WTC11 (cell line): ENCODE data around the gene MFAP3L. TPM values are rescaled to one million over a fixed set of nuclear protein-coding genes. Genes with fewer than 3 reads are reported as not detected.

ENCODE experiments used
- ATAC-seq: fragments of 200-7000 bp; cut with Tn5 transposase; 2 replicates; pipeline ENCODE4 v1.10.0; 2021; ENCODE audit warnings: mild to moderate bottlenecking, moderate library complexity
- CTCF ChIA-PET: fragments of 300-600 bp; sonication (Branson Sonifier 250); formaldehyde crosslinking; loops from one replicate; lab custom pipeline; 2021; ENCODE audit warnings: antibody characterized with exemption; lab: Charles Lee
- POLR2A ChIA-PET: fragments of 350-600 bp; sonication (Branson Sonifier 250); formaldehyde crosslinking; loops from one replicate; lab custom pipeline; 2021; ENCODE audit warnings: antibody characterized with exemption; lab: Charles Lee
- DNase-seq: peaks from one replicate; pipeline ENCODE4 v3.0.0; 2021; ENCODE audit warnings: low spot score
- H3K27ac Mint-ChIP-seq: 2 replicates; pipeline ENCODE4 v1.8.0; 2021; ENCODE audit warnings: mixed read lengths
- H3K27me3 Mint-ChIP-seq: 2 replicates; pipeline ENCODE4 v1.8.0; 2021; ENCODE audit warnings: low read depth, mild to moderate bottlenecking, moderate library complexity, mixed read lengths
- H3K36me3 Mint-ChIP-seq: 2 replicates; pipeline ENCODE4 v1.8.0; 2021; ENCODE audit warnings: mixed read lengths
- H3K4me1 Mint-ChIP-seq: 2 replicates; pipeline ENCODE4 v1.8.0; 2022; ENCODE audit warnings: mixed read lengths
- H3K4me3 Mint-ChIP-seq: 2 replicates; pipeline ENCODE4 v1.8.0; 2021; ENCODE audit warnings: mild to moderate bottlenecking, moderate library complexity, mixed read lengths
- H3K9me3 Mint-ChIP-seq: 2 replicates; pipeline ENCODE4 v1.8.0; 2021; ENCODE audit warnings: mixed read lengths
- ATF1 ChIP-seq: sonication (generic); formaldehyde crosslinking; IDR thresholded peaks from 2 replicates; pipeline ENCODE4 v1.8.1; 2023; ENCODE audit warnings: mild to moderate bottlenecking, moderate library complexity, missing genetic modification reagents
- ELF4 ChIP-seq: sonication (generic); formaldehyde crosslinking; IDR thresholded peaks from 2 replicates; pipeline ENCODE4 v1.8.1; 2022; ENCODE audit warnings: low read depth, mild to moderate bottlenecking, moderate library complexity, missing genetic modification reagents
- FOXK1 ChIP-seq: sonication (generic); formaldehyde crosslinking; IDR thresholded peaks from 2 replicates; pipeline ENCODE4 v1.8.0; 2022; ENCODE audit warnings: mild to moderate bottlenecking, moderate library complexity, missing genetic modification reagents
- GABPB1 ChIP-seq: sonication (generic); formaldehyde crosslinking; IDR thresholded peaks from 2 replicates; pipeline ENCODE4 v1.8.1; 2023; ENCODE audit warnings: mild to moderate bottlenecking, missing genetic modification reagents
- NFATC4 ChIP-seq: fragments of 250-450 bp; sonication (Bioruptor Pico); IDR thresholded peaks from 2 replicates; pipeline ENCODE4 v1.9.0; 2021; ENCODE audit warnings: mild to moderate bottlenecking
- NFE2L1 ChIP-seq: sonication (generic); formaldehyde crosslinking; IDR thresholded peaks from 2 replicates; pipeline ENCODE4 v1.8.1; 2023; ENCODE audit warnings: missing genetic modification reagents
- NR3C1 ChIP-seq: sonication (generic); formaldehyde crosslinking; conservative IDR thresholded peaks from 2 replicates; pipeline ENCODE4 v1.8.1; 2023; ENCODE audit warnings: low read depth, mild to moderate bottlenecking, missing genetic modification reagents
- PRRX2 ChIP-seq: fragments of 250-450 bp; sonication (Bioruptor Pico); IDR thresholded peaks from 2 replicates; pipeline ENCODE4 v1.8.0; 2021; ENCODE audit warnings: mild to moderate bottlenecking
- RELA ChIP-seq: sonication (generic); formaldehyde crosslinking; IDR thresholded peaks from 2 replicates; pipeline ENCODE4 v1.8.1; 2022; ENCODE audit warnings: missing genetic modification reagents, mild to moderate bottlenecking, borderline replicate concordance
- RORB ChIP-seq: fragments of 250-450 bp; sonication (Bioruptor Pico); IDR thresholded peaks from 2 replicates; pipeline ENCODE4 v1.9.0; 2021; ENCODE audit warnings: mild to moderate bottlenecking
- TCF7 ChIP-seq: sonication (generic); formaldehyde crosslinking; IDR thresholded peaks from 2 replicates; pipeline ENCODE4 v1.8.0; 2022; ENCODE audit warnings: mild to moderate bottlenecking, low read depth, missing genetic modification reagents, moderate library complexity
- TEAD4 ChIP-seq: sonication (generic); formaldehyde crosslinking; IDR thresholded peaks from 2 replicates; pipeline ENCODE4 v1.8.0; 2022; ENCODE audit warnings: mild to moderate bottlenecking, missing genetic modification reagents
- ZNF416 ChIP-seq: fragments of 250-450 bp; sonication (Bioruptor Pico); IDR thresholded peaks from 2 replicates; pipeline ENCODE4 v1.9.0; 2021; ENCODE audit warnings: mild to moderate bottlenecking, inconsistent platforms
- total RNA-seq: library from RNA; stranded (reverse); gene quantifications from 3 replicates; pipeline ENCODE4 v1.2.3, GENCODE V29; 2021
- TF ChIP-seq, protein P1 (sequence below): fragments of 250-450 bp; sonication (Bioruptor Pico); conservative IDR thresholded peaks from 2 replicates; pipeline ENCODE4 v1.9.0; 2021; ENCODE audit warnings: mild to moderate bottlenecking
- TF ChIP-seq, protein P2 (sequence below): sonication (generic); formaldehyde crosslinking; IDR thresholded peaks from 2 replicates; pipeline ENCODE4 v1.8.1; 2023; ENCODE audit warnings: mild to moderate bottlenecking, missing genetic modification reagents
- TF ChIP-seq, protein P3 (sequence below): sonication (generic); formaldehyde crosslinking; IDR thresholded peaks from 2 replicates; pipeline ENCODE4 v1.8.1; 2022; ENCODE audit warnings: mild to moderate bottlenecking, moderate library complexity, missing genetic modification reagents
- TF ChIP-seq, protein P4 (sequence below): sonication (generic); formaldehyde crosslinking; IDR thresholded peaks from 2 replicates; pipeline ENCODE4 v1.8.0; 2023; ENCODE audit warnings: missing genetic modification reagents, mild to moderate bottlenecking, borderline replicate concordance
- TF ChIP-seq, protein P5 (sequence below): fragments of 250-450 bp; sonication (Bioruptor Pico); IDR thresholded peaks from 2 replicates; pipeline ENCODE4 v1.9.0; 2021; ENCODE audit warnings: mild to moderate bottlenecking
- TF ChIP-seq, protein P6 (sequence below): sonication (generic); formaldehyde crosslinking; IDR thresholded peaks from 2 replicates; pipeline ENCODE4 v1.8.1; 2022; ENCODE audit warnings: missing genetic modification reagents, borderline replicate concordance

Gene MFAP3L
- total RNA-seq, 1 experiment from 2014 or later: 31.3 TPM

DNA sequence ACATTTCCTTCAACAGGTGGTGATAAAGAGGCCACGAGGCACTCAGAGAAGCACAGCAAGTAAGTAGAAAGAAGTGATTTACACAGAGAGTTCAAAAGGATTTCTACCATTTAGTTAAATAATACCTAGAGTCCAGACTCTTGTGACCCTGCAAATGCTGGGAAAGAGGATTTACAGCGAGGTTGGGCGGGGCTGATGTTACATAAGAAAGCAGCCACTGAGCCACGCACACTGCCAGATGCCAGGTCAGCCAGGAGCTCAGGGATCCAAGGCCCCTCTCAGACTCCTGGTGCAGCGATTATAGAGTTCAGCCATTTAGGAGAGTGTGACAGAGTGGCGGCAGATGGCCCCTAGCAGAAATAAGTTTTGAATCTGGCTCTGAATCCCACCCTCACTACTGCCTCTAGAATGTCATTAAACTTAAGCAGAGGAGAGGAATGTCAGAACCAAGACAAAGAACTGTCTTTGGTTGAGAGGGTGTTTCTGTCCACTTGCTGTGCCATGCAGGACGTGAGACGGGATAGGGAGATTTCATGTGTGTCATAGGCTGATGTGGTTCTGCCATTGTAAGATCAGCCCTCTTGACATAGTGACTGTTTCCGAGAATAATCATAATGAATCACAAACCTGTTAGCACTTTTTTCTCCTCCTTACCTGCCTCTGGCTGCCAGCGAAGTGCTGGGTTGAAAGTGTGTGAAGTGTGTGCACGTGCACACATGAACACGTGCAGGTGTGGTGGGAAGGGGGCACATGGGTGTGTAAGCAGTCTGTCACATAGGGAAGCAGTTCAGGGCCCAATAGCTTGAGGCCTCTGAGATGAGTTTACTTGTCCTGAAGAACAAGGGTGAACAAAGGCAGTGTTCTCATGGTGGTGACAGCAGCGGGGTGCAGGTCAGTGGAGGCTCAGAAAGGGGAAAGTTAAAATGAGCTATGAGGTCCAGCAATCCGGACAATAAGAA, 50.1 kb downstream of the MFAP3L start:
- Mint-ChIP-seq H3K27me3 (no peaks in the 10 kb centered on the region; the same call in 1 of the 2 replicates), H3K4me3 (no peak overlapping the region), H3K36me3 (no peaks in the 10 kb centered on the region), H3K9me3 (no peaks in the 10 kb centered on the region), H3K4me1 (peaks cover 23% of the 10 kb centered on the region), H3K27ac (no peak overlapping the region)
- DNase-seq (no peak), ATAC-seq (peak; percentile 62)
- ChIA-PET POLR2A (interaction anchor here (0.6 to 1.2 kb wide), 2 partner anchors 38 to 183 kb away, joined by 3 read pairs; no protein-coding TSS in a partner anchor), CTCF (interaction anchor here (0.6 to 0.9 kb wide), 2 partner anchors 9 to 167 kb away, joined by 3 read pairs; no protein-coding TSS in a partner anchor)
- TF ChIP-seq, protein P1, sequence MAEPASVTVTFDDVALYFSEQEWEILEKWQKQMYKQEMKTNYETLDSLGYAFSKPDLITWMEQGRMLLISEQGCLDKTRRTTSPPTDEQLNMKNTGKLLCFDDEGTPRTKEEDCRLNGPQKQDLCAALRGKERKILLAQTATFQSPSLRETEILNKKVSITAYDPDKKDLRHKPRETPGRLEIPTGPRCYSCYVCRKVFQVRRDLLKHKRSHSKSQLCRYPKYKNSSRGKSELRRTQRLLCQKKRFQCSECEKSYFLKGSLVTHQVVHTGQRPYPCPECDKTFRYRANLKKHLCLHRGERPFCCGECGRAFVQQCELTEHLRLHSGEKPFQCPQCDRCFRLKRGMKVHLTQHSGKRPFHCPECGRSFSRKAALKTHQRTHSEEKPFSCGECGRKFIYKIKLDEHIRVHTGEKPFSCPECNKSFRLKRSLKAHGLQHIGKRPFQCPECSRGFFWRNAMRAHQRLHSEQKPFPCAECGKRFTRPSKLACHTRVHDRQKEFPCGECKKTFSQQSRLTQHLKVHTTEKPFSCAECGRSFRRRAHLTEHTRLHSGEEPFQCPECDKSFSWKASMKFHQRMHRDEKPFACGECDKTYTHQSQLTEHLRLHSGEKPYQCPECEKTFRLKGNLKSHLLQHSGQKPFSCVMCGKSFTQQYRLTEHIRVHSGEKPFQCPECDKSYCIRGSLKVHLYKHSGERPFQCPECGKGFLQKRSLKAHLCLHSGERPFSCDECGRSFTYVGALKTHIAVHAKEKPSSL (CRISPR knock-in tag): no peak
- peak; percentile 22; the same call in 1 of the 2 replicates for TF ChIP-seq GABPB1 (CRISPR knock-in tag)

DNA sequence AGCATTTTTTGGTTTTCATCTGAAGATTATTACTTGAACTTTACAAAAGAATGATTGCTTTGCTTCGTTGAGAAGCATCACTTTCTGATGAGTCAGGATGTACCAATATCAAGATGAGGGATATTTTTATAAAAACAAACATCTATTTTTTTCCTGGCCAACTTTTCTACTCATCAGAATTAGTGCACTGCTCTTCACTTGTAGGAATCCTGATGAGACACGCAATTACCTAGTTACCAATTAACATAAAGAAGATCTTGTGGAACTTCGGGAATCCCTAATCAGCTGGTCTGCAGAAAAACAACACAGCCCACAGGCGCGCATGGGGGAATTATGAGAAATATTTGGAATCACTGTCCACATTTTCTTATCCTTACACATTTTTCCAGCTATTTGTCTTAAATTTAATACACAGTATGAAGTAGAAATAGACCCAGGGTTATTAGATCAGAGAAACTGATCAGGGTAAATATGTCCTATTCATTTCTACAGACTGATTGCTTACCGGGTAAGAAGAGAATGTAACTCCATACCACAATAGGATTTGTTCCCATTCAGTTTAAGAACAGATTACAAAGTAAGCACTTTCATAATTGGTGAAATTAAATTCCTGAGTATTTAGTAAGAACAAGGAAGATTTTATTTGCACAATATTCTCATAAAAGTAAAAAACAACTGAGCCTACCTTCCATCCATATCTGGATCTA, 50.9 kb downstream of the MFAP3L start:
- H3K9me3 Mint-ChIP-seq: no peaks in the 10 kb centered on the region
- H3K4me3 Mint-ChIP-seq: no peak overlapping the region
- peaks cover 23% of the 10 kb centered on the region for H3K4me1 Mint-ChIP-seq
- ChIA-PET POLR2A (no interaction called here), CTCF (interaction anchor here (0.6 to 0.9 kb wide), 2 partner anchors 10 to 166 kb away, joined by 3 read pairs; no protein-coding TSS in a partner anchor)
- no peaks in the 10 kb centered on the region; the same call in 1 of the 2 replicates for H3K27me3 Mint-ChIP-seq
- H3K36me3 Mint-ChIP-seq: no peaks in the 10 kb centered on the region
- H3K27ac Mint-ChIP-seq: no peak overlapping the region
- DNase-seq (no peak), ATAC-seq (no peak)
- TF ChIP-seq RORB: no peak
- no peak for TF ChIP-seq TEAD4 (CRISPR knock-in tag)
- TF ChIP-seq, protein P2, sequence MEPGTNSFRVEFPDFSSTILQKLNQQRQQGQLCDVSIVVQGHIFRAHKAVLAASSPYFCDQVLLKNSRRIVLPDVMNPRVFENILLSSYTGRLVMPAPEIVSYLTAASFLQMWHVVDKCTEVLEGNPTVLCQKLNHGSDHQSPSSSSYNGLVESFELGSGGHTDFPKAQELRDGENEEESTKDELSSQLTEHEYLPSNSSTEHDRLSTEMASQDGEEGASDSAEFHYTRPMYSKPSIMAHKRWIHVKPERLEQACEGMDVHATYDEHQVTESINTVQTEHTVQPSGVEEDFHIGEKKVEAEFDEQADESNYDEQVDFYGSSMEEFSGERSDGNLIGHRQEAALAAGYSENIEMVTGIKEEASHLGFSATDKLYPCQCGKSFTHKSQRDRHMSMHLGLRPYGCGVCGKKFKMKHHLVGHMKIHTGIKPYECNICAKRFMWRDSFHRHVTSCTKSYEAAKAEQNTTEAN: no peak
- no peak for TF ChIP-seq NFE2L1 (CRISPR knock-in tag)
- no peak for TF ChIP-seq ZNF416
- TF ChIP-seq NR3C1: no peak
- no peak for TF ChIP-seq NFATC4 (CRISPR knock-in tag)
- no peak for TF ChIP-seq ELF4 (CRISPR knock-in tag)
- TF ChIP-seq, protein P3, sequence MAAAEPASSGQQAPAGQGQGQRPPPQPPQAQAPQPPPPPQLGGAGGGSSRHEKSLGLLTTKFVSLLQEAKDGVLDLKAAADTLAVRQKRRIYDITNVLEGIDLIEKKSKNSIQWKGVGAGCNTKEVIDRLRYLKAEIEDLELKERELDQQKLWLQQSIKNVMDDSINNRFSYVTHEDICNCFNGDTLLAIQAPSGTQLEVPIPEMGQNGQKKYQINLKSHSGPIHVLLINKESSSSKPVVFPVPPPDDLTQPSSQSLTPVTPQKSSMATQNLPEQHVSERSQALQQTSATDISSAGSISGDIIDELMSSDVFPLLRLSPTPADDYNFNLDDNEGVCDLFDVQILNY: no peak
- no peak for TF ChIP-seq PRRX2 (CRISPR knock-in tag)
- TF ChIP-seq ATF1: no peak
- TF ChIP-seq, protein P4, sequence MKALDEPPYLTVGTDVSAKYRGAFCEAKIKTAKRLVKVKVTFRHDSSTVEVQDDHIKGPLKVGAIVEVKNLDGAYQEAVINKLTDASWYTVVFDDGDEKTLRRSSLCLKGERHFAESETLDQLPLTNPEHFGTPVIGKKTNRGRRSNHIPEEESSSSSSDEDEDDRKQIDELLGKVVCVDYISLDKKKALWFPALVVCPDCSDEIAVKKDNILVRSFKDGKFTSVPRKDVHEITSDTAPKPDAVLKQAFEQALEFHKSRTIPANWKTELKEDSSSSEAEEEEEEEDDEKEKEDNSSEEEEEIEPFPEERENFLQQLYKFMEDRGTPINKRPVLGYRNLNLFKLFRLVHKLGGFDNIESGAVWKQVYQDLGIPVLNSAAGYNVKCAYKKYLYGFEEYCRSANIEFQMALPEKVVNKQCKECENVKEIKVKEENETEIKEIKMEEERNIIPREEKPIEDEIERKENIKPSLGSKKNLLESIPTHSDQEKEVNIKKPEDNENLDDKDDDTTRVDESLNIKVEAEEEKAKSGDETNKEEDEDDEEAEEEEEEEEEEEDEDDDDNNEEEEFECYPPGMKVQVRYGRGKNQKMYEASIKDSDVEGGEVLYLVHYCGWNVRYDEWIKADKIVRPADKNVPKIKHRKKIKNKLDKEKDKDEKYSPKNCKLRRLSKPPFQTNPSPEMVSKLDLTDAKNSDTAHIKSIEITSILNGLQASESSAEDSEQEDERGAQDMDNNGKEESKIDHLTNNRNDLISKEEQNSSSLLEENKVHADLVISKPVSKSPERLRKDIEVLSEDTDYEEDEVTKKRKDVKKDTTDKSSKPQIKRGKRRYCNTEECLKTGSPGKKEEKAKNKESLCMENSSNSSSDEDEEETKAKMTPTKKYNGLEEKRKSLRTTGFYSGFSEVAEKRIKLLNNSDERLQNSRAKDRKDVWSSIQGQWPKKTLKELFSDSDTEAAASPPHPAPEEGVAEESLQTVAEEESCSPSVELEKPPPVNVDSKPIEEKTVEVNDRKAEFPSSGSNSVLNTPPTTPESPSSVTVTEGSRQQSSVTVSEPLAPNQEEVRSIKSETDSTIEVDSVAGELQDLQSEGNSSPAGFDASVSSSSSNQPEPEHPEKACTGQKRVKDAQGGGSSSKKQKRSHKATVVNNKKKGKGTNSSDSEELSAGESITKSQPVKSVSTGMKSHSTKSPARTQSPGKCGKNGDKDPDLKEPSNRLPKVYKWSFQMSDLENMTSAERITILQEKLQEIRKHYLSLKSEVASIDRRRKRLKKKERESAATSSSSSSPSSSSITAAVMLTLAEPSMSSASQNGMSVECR: no peak
- TF ChIP-seq TCF7 (CRISPR knock-in tag): no peak
- TF ChIP-seq FOXK1 (CRISPR knock-in tag): no peak
- no peak for TF ChIP-seq RELA (CRISPR knock-in tag)
- TF ChIP-seq, protein P5, sequence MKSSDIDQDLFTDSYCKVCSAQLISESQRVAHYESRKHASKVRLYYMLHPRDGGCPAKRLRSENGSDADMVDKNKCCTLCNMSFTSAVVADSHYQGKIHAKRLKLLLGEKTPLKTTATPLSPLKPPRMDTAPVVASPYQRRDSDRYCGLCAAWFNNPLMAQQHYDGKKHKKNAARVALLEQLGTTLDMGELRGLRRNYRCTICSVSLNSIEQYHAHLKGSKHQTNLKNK: no peak
- no peak for TF ChIP-seq GABPB1 (CRISPR knock-in tag)
- TF ChIP-seq, protein P6, sequence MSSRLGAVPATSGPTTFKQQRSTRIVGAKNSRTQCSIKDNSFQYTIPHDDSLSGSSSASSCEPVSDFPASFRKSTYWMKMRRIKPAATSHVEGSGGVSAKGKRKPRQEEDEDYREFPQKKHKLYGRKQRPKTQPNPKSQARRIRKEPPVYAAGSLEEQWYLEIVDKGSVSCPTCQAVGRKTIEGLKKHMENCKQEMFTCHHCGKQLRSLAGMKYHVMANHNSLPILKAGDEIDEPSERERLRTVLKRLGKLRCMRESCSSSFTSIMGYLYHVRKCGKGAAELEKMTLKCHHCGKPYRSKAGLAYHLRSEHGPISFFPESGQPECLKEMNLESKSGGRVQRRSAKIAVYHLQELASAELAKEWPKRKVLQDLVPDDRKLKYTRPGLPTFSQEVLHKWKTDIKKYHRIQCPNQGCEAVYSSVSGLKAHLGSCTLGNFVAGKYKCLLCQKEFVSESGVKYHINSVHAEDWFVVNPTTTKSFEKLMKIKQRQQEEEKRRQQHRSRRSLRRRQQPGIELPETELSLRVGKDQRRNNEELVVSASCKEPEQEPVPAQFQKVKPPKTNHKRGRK (CRISPR knock-in tag): no peak
